ENCODE data around the gene HOXB7.

DNA sequence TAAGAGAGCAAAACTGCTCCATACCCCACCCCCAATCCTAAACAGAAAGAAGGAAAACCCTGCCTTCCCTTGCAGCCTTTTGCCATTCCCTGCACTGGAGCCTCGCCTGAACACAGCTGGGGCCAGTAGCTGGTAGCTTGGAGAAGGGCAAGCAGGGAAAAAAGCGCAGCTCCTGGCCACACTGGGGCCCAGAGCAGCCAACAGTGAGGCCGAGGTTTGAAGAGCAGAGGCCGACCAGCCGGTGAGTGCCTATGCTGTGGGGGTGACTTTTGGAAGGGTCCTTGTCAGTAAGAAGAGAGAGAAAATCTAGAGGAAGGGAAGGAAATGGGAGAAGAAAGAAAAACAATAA is 18.6 kb upstream of the HOXB7 start:
- no peak for TF ChIP-seq CTCF (IDR thresholded peaks at IDR 0.05 in 4 of 5, conservative IDR thresholded peaks at IDR 0.05 in 1 of 5)
- no peak for TF ChIP-seq POLR2A (IDR thresholded peaks at IDR 0.05)

All from gastrocnemius medialis (tissue), 4 donors.